Endothelial cell of umbilical vein (primary cell): ENCODE measurements around the gene SREBF1.

Source experiments
- CTCF ChIP-seq, 2 donors: IDR thresholded peaks; 1 replicate in 1 of 2; 2 replicates in 1 of 2; pipeline ENCODE4 v1.5.1; 2011; ENCODE audit warnings: low read length in 2 of 2, mild to moderate bottlenecking in 2 of 2, moderate library complexity in 2 of 2, control low read depth in 1 of 2, inconsistent platforms in 1 of 2, low read depth in 1 of 2; ENCODE audit not compliant: insufficient read depth in 1 of 2; ENCODE audit errors: extremely low read depth in 1 of 2
- FOS ChIP-seq: IDR thresholded peaks from 2 replicates; pipeline ENCODE4 v1.6.1; 2011; ENCODE audit warnings: mild to moderate bottlenecking, low read length, moderate library complexity, borderline replicate concordance; ENCODE audit not compliant: insufficient read depth
- MAX ChIP-seq: IDR thresholded peaks from 2 replicates; pipeline ENCODE4 v1.6.1; 2011; ENCODE audit not compliant: insufficient read depth, insufficient read length
- POLR2AphosphoS5 ChIP-seq: IDR thresholded peaks from 2 replicates; pipeline ENCODE4 v1.6.1; 2012; ENCODE audit warnings: low read depth, mild to moderate bottlenecking, control low read depth, low read length, moderate library complexity; ENCODE audit not compliant: insufficient read depth

GRCh38 chr17:17809531-17810083 lies 27.2 kb downstream of the SREBF1 start:
- TF ChIP-seq CTCF (IDR thresholded peaks at IDR 0.05; ENCODE audit: extremely low read depth in 1 of 2, insufficient read depth in 1 of 2, low read depth in 1 of 2, low read length in 2 of 2) (no peak), FOS (no peak), MAX (no peak), POLR2AphosphoS5 (no peak)
